Nephron progenitor cell (in vitro differentiated cells): Measurements from ENCODE around the gene PINLYP.

Source experiments
- DNase-seq: peaks from one replicate; pipeline ENCODE4 v3.0.0; 2021
- H3K27ac Mint-ChIP-seq: 2 replicates; pipeline ENCODE4 v1.8.0; 2021; ENCODE audit warnings: mild to moderate bottlenecking, moderate library complexity, mixed read lengths
- H3K27me3 Mint-ChIP-seq: 2 replicates; pipeline ENCODE4 v1.8.0; 2021; ENCODE audit warnings: mild to moderate bottlenecking, low read depth, mixed read lengths; ENCODE audit not compliant: poor library complexity
- H3K36me3 Mint-ChIP-seq: 2 replicates; pipeline ENCODE4 v1.8.0; 2021; ENCODE audit warnings: low read depth, mixed read lengths
- H3K4me1 Mint-ChIP-seq: 2 replicates; pipeline ENCODE4 v1.8.0; 2021; ENCODE audit warnings: mixed read lengths
- H3K4me3 Mint-ChIP-seq: 2 replicates; pipeline ENCODE4 v1.8.0; 2021; ENCODE audit warnings: mild to moderate bottlenecking, moderate library complexity, mixed read lengths
- H3K9me3 Mint-ChIP-seq: 2 replicates; pipeline ENCODE4 v1.8.0; 2021; ENCODE audit warnings: mild to moderate bottlenecking, moderate library complexity, mixed read lengths
- TF ChIP-seq, protein P1 (sequence below): fragments of 200-600 bp; sonication (generic); IDR thresholded peaks from 2 replicates; pipeline ENCODE4 v1.5.0; 2021; ENCODE audit warnings: antibody characterized with exemption

The PINLYP gene

GRCh38 chr19:43538922-43539321 lies 36.7 kb upstream of the PINLYP start:
- Mint-ChIP-seq H3K27ac (no peak overlapping the region), H3K9me3 (peaks cover 27% of the 10 kb centered on the region), H3K36me3 (peaks cover 75% of the 10 kb centered on the region), H3K4me3 (no peak overlapping the region), H3K27me3 (peaks cover 2% of the 10 kb centered on the region), H3K4me1 (peaks cover 18% of the 10 kb centered on the region)
- TF ChIP-seq, protein P1, sequence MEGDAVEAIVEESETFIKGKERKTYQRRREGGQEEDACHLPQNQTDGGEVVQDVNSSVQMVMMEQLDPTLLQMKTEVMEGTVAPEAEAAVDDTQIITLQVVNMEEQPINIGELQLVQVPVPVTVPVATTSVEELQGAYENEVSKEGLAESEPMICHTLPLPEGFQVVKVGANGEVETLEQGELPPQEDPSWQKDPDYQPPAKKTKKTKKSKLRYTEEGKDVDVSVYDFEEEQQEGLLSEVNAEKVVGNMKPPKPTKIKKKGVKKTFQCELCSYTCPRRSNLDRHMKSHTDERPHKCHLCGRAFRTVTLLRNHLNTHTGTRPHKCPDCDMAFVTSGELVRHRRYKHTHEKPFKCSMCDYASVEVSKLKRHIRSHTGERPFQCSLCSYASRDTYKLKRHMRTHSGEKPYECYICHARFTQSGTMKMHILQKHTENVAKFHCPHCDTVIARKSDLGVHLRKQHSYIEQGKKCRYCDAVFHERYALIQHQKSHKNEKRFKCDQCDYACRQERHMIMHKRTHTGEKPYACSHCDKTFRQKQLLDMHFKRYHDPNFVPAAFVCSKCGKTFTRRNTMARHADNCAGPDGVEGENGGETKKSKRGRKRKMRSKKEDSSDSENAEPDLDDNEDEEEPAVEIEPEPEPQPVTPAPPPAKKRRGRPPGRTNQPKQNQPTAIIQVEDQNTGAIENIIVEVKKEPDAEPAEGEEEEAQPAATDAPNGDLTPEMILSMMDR = no peak
- DNase-seq = no peak

DNA sequence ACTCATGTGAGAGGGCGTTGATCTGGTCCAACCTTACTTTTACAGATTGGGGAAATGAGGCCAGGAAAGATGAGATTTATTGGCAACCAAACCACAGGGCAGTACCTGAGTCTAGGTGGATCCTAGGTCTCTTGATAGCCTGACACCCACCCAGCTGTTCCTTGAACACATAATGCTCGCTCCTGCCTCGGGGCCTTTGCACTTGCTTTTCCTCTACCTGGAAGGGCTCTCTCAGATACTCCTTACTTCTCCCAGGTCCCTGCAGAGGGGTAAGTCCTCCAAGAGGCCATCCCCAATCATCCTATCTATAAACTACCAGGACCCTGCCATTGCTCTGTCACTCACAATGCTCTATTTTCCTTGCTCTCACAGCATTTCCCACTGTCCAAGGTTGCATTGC lies 35.2 kb upstream of the PINLYP start:
- peaks cover 90% of the 10 kb centered on the region for H3K36me3 Mint-ChIP-seq
- TF ChIP-seq, protein P1 = no peak
- H3K9me3 Mint-ChIP-seq = peaks cover 27% of the 10 kb centered on the region
- H3K27ac Mint-ChIP-seq = no peak overlapping the region
- H3K4me3 Mint-ChIP-seq = no peak overlapping the region
- H3K27me3 Mint-ChIP-seq = peaks cover 2% of the 10 kb centered on the region
- peaks cover 9% of the 10 kb centered on the region for H3K4me1 Mint-ChIP-seq
- no peak for DNase-seq

DNA sequence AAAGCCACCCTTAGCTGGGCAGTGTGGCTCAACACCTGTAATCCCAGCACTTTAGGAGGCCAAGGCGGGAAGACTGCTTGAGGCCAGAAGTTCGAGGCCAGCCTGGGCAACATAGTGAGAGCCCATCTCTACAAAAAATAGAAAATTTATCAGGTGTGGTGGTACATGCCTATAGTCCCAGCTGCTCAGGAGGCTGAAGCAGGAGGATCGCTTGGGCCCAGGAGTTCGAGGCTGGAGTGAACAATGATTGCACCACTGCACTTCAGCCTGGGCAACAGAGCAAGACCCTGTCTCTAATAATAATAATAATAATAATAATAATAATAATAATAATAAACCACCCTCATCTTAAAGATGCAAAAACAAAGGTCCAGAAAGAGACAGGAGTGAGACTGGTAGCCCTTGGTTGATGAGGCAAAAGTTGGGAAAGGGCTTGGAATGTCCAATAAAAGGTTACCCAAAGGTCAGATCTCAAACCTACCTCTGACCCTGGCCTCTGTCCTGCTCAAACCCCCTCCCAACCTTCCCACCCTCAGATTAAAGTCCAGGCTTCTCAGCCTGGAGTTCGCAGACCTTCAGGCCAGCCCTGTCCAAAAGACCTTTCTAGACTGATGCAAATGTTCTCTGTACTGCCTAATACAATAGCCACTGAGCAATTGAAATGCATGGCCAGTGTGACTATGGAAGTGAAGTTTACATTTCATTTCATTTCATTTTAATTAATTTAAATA lies 33.5 kb upstream of the PINLYP start:
- H3K4me1 Mint-ChIP-seq = no peaks in the 10 kb centered on the region
- no peaks in the 10 kb centered on the region for H3K27me3 Mint-ChIP-seq
- H3K27ac Mint-ChIP-seq = no peak overlapping the region
- no peak overlapping the region for H3K4me3 Mint-ChIP-seq
- TF ChIP-seq, protein P1 = no peak
- DNase-seq = no peak
- H3K36me3 Mint-ChIP-seq = peaks cover 79% of the 10 kb centered on the region
- peaks cover 27% of the 10 kb centered on the region for H3K9me3 Mint-ChIP-seq

- Mint-ChIP-seq H3K9me3 (peaks cover 18% of the 10 kb centered on the region), H3K27me3 (no peaks in the 10 kb centered on the region), H3K36me3 (peaks cover 74% of the 10 kb centered on the region), H3K27ac (no peak overlapping the region), H3K4me1 (no peaks in the 10 kb centered on the region), H3K4me3 (no peak overlapping the region)
- TF ChIP-seq, protein P1 = no peak
- no peak for DNase-seq
Observed at GRCh38 chr19:43544077-43544476, 31.5 kb upstream of the PINLYP start.

GRCh38 chr19:43545276-43545675 lies 30.3 kb upstream of the PINLYP start:
- no peak for DNase-seq
- Mint-ChIP-seq H3K27ac (peak overlapping the region; percentile 91), H3K36me3 (peaks cover 74% of the 10 kb centered on the region), H3K4me3 (no peak overlapping the region), H3K4me1 (no peaks in the 10 kb centered on the region), H3K27me3 (no peaks in the 10 kb centered on the region), H3K9me3 (peaks cover 6% of the 10 kb centered on the region)
- TF ChIP-seq, protein P1 = no peak

DNA sequence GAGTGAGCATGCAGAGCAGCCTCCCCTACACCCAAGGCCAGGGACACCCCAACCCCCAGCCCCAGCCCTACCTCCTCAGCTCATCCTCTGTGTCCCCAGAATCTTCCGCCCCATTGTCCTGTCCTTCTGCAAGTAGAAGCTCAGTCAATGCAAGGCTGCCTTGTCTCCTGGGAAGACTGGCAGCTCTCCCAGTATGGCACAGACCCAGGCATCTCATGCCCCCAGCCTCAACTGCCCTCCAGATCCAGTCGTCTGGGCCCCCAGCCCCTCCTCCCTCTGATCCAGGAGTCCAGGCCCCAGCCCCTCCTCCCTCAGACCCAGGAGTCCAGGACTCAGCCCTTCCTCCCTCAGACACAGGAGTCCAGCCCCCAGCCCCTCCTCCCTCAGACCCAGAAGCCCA lies 29.6 kb upstream of the PINLYP start:
- peaks cover 74% of the 10 kb centered on the region for H3K36me3 Mint-ChIP-seq
- no peaks in the 10 kb centered on the region for H3K9me3 Mint-ChIP-seq
- no peak overlapping the region for H3K4me3 Mint-ChIP-seq
- DNase-seq = no peak
- H3K27me3 Mint-ChIP-seq = no peaks in the 10 kb centered on the region
- no peaks in the 10 kb centered on the region for H3K4me1 Mint-ChIP-seq
- H3K27ac Mint-ChIP-seq = no peak overlapping the region
- TF ChIP-seq, protein P1 = no peak
